ENCODE results near the gene FOXL2NB. TPM values are rescaled to one million over a fixed set of nuclear protein-coding genes. Genes with fewer than 3 reads are reported as not detected.

The FOXL2NB gene
- total and polyA plus RNA-seq, 2 of the 13 experiments (the other 11 are each of a cell fraction or from before 2014, with no cell fraction given): not detected

- TF ChIP-seq TFAP4 (IDR thresholded peaks at IDR 0.05; ENCODE audit: borderline replicate concordance, low read depth) (no peak), ZNF280B (CRISPR knock-in tag; IDR thresholded peaks at IDR 0.05; ENCODE audit: borderline replicate concordance) (peak; percentile 59; the same call in 1 of the 2 replicates), THAP11 (CRISPR knock-in tag; IDR thresholded peaks at IDR 0.05) (0 out of 2 replicates have a peak, but pooled peaks have one; percentile 36), DDIT3 (CRISPR knock-in tag; IDR thresholded peaks at IDR 0.05) (no peak), SAP130 (CRISPR knock-in tag; IDR thresholded peaks at IDR 0.05; ENCODE audit: low read depth) (peak; percentile 27; the same call in 1 of the 2 replicates), NFIC (IDR thresholded peaks at IDR 0.05; ENCODE audit: low read length) (no peak), ZMYM2 (CRISPR knock-in tag; IDR thresholded peaks at IDR 0.05) (0 out of 2 replicates have a peak, but pooled peaks have one; percentile 38), STAG1 (CRISPR knock-in tag; IDR thresholded peaks at IDR 0.05) (peak; percentile 59), MTF2 (CRISPR knock-in tag; IDR thresholded peaks at IDR 0.05; ENCODE audit: borderline replicate concordance) (peak; percentile 79; the same call in 1 of the 2 replicates), TSC22D2 (CRISPR knock-in tag; IDR thresholded peaks at IDR 0.05; ENCODE audit: borderline replicate concordance) (no peak), ZBTB42 (CRISPR knock-in tag; IDR thresholded peaks at IDR 0.05) (no peak), E2F1 (CRISPR knock-in tag; IDR thresholded peaks at IDR 0.05) (0 out of 2 replicates have a peak, but pooled peaks have one; percentile 30), HOXA5 (CRISPR knock-in tag; IDR thresholded peaks at IDR 0.05) (0 out of 2 replicates have a peak, but pooled peaks have one; percentile 23), DMAP1 (CRISPR knock-in tag; IDR thresholded peaks at IDR 0.05) (0 out of 2 replicates have a peak, but pooled peaks have one; percentile 34), MAX (IDR thresholded peaks at IDR 0.05) (peak; percentile 41; the same call in 1 of the 2 replicates), RCOR2 (CRISPR knock-in tag; IDR thresholded peaks at IDR 0.05) (0 out of 2 replicates have a peak, but pooled peaks have one; percentile 34), ZNF121 (CRISPR knock-in tag; IDR thresholded peaks at IDR 0.05) (peak; percentile 31; the same call in 1 of the 2 replicates), HNRNPH1 (optimal IDR thresholded peaks at IDR 0.05; ENCODE audit: low read depth, low read length) (no peak), ASH2L (IDR thresholded peaks at IDR 0.05; ENCODE audit: insufficient read length, low read depth, low read length) (peak; percentile 22), ZNF777 (CRISPR knock-in tag; IDR thresholded peaks at IDR 0.05) (peak; percentile 91), GABPB1 (CRISPR knock-in tag; IDR thresholded peaks at IDR 0.05) (peak; percentile 74; the same call in 1 of the 2 replicates), SMAD1 (CRISPR knock-in tag; IDR thresholded peaks at IDR 0.05; ENCODE audit: borderline replicate concordance, low read depth) (0 out of 2 replicates have a peak, but pooled peaks have one; percentile 33), ZNF782 (CRISPR knock-in tag; IDR thresholded peaks at IDR 0.05; ENCODE audit: borderline replicate concordance) (no peak; the same call in 1 of the 2 replicates), SAFB2 (CRISPR knock-in tag; IDR thresholded peaks at IDR 0.05; ENCODE audit: borderline replicate concordance, low read depth) (no peak), AGO1 (IDR thresholded peaks at IDR 0.05; ENCODE audit: low read depth, low read length, poor library complexity, severe bottlenecking) (no peak), BRCA1 (CRISPR knock-in tag; IDR thresholded peaks at IDR 0.05) (0 out of 2 replicates have a peak, but pooled peaks have one; percentile 46)
Observed at GRCh38 chr3:138935863-138936740, 10.9 kb upstream of the FOXL2NB start (continued).

All from HepG2 (cell line).